Muscle of arm (tissue), 14 donors: Measurements from ENCODE around the gene C22orf15. TPM values are rescaled to one million over a fixed set of nuclear protein-coding genes. Genes with fewer than 3 reads are reported as not detected.
"Not testable (repeated sequence)": the region's sequence is repeated elsewhere in the genome, so short reads cannot be mapped to it uniquely, and the experiment has no call there.

Source experiments
- DNase-seq: peaks from one replicate; pipeline ENCODE4 v3.0.0-alpha.2; 2013
- long read RNA-seq, 11 donors: transcript quantifications; one replicate each; lab custom pipeline, GENCODE V29; 2026
- polyA plus RNA-seq, 12 donors: library from polyadenylated mRNA; unstranded; fragments of 120-200 nt; gene quantifications; one replicate each; pipeline ENCODE4 v1.2.1, GENCODE V29; 2013; ENCODE audit not compliant: insufficient read length in 12 of 12

Gene C22orf15
- 1 to 10 TPM in 1 of 12 donors, under 1 TPM in 9, not detected in 2; 0.08 to 1.0 (median 0.23) TPM for polyA plus RNA-seq
- long read RNA-seq, donor 1, result 0 reads
- long read RNA-seq, donor 2, result 0 reads
- long read RNA-seq, donor 3, partial matches to known transcripts, result 19 of 86 reads
- long read RNA-seq, donor 3, other reads (novel, unspliced or antisense), result 67 of 86 reads
- long read RNA-seq, donor 4, partial matches to known transcripts, result 15 of 52 reads
- long read RNA-seq, donor 4, other reads (novel, unspliced or antisense), result 37 of 52 reads
- long read RNA-seq, donor 5, partial matches to known transcripts, result 75 of 256 reads
- long read RNA-seq, donor 5, other reads (novel, unspliced or antisense), result 181 of 256 reads
- long read RNA-seq, donor 6, partial matches to known transcripts, result 0 of 50 reads
- long read RNA-seq, donor 6, other reads (novel, unspliced or antisense), result 50 of 50 reads
- long read RNA-seq, donor 7, partial matches to known transcripts, result 14 of 45 reads
- long read RNA-seq, donor 7, other reads (novel, unspliced or antisense), result 31 of 45 reads
- long read RNA-seq, donor 8, result 0 reads
- long read RNA-seq, donor 9, result 0 reads
- long read RNA-seq, donor 10, partial matches to known transcripts, result 67 of 199 reads
- long read RNA-seq, donor 10, other reads (novel, unspliced or antisense), result 132 of 199 reads
- long read RNA-seq, donor 11, partial matches to known transcripts, result 14 of 160 reads
- long read RNA-seq, donor 11, other reads (novel, unspliced or antisense), result 146 of 160 reads

- DNase-seq, result no peak
These were observed at the start of gene C22orf15 for GRCh38 chr22:23762842-23763578. TSS of gene C22orf15 (plus strand) at chr22:23762990. CDS start at chr22:23763307, 317 bp downstream.

GRCh38 chr22:23713696-23714595, 48.8 kb upstream of the C22orf15 start:
- no peak for DNase-seq

GRCh38 chr22:23714596-23715578, 47.9 kb upstream of the C22orf15 start:
- no peak for DNase-seq

- DNase-seq, result no peak
These were observed 46.9 kb upstream of the C22orf15 start for GRCh38 chr22:23715806-23716375.

- peak; percentile 89 for DNase-seq
These were observed 45.7 kb upstream of the C22orf15 start for GRCh38 chr22:23716811-23717801.

- no peak for DNase-seq
These were observed 44.2 kb upstream of the C22orf15 start for GRCh38 chr22:23718371-23719165.

- no peak for DNase-seq
These were observed 41.9 kb upstream of the C22orf15 start for GRCh38 chr22:23720855-23721254.

GRCh38 chr22:23722160-23722559, 40.6 kb upstream of the C22orf15 start:
- no peak for DNase-seq

GRCh38 chr22:23722724-23723123, 40.1 kb upstream of the C22orf15 start:
- DNase-seq, result no peak

- not testable (repeated sequence) for DNase-seq
These were observed 34.7 kb upstream of the C22orf15 start for GRCh38 chr22:23728108-23728507.

GRCh38 chr22:23737696-23738095, 25.1 kb upstream of the C22orf15 start:
- DNase-seq, result no peak

GRCh38 chr22:23742505-23743264, 20.1 kb upstream of the C22orf15 start:
- no peak for DNase-seq

GRCh38 chr22:23743303-23743705, 19.5 kb upstream of the C22orf15 start:
- DNase-seq, result peak; percentile 70

- DNase-seq, result no peak
These were observed 18.8 kb upstream of the C22orf15 start for GRCh38 chr22:23744001-23744400.

GRCh38 chr22:23744485-23744884, 18.3 kb upstream of the C22orf15 start:
- no peak for DNase-seq

GRCh38 chr22:23745791-23746190, 17.0 kb upstream of the C22orf15 start:
- no peak for DNase-seq
